GM12865 (cell line): ENCODE data around the gene PLEK.
"Not testable (repeated sequence)": the region's sequence is repeated elsewhere in the genome, so short reads cannot be mapped to it uniquely, and the experiment has no call there.

Experiments used
- DNase-seq: peaks from one replicate; pipeline ENCODE4 v3.0.0; 2010; ENCODE audit warnings: low read depth
- H3K4me3 ChIP-seq: 2 replicates; pipeline ENCODE4 v1.5.1; 2011; ENCODE audit warnings: mild to moderate bottlenecking, low read depth, low read length, control low read depth
- TF ChIP-seq, protein P1 (sequence below): IDR thresholded peaks from 2 replicates; pipeline ENCODE4 v1.5.1; 2011; ENCODE audit warnings: low read length, control low read depth, low read depth, inconsistent platforms; ENCODE audit not compliant: insufficient read depth; ENCODE audit errors: missing control alignments

PLEK gene

DNA sequence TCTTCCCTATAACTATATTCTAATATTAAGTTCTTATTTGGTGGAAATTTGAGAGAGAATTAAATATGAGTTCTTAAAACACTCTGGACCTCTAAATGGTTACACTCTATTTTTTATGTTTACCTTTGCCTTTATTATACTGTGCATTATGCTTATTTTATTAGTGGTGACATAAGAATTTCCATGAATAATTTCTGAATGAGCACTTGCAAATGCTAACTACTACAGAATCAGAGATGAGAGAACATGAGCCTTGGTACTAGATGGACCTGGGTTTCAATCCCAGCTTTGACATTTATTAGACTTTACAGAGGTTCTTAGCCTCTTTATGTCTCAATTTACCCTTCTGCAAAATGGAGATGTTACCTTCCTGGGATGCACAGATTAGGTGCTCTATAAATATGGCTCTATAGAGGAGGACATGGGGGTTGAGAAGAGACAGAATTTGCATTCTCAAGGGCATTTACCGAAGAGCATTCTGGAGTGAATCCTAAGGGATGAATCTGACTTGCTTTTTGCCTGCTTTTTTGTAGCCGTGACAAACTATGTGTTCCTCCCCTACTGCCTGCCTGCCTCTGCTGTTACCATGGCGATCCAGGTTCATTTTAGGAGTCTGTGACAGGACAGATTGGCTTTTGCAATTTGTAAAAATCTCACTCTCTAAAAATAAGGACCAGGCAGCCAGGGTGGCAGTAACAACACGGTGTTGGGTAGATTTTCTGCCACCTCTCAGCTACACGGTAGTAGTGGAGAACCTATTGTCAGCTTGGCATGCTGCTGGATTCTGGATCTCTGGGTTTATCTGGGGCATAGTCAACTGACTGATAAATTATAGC lies 24.6 kb upstream of the PLEK start:
- DNase-seq = no peak
- no peak overlapping the region for H3K4me3 ChIP-seq
- TF ChIP-seq, protein P1, sequence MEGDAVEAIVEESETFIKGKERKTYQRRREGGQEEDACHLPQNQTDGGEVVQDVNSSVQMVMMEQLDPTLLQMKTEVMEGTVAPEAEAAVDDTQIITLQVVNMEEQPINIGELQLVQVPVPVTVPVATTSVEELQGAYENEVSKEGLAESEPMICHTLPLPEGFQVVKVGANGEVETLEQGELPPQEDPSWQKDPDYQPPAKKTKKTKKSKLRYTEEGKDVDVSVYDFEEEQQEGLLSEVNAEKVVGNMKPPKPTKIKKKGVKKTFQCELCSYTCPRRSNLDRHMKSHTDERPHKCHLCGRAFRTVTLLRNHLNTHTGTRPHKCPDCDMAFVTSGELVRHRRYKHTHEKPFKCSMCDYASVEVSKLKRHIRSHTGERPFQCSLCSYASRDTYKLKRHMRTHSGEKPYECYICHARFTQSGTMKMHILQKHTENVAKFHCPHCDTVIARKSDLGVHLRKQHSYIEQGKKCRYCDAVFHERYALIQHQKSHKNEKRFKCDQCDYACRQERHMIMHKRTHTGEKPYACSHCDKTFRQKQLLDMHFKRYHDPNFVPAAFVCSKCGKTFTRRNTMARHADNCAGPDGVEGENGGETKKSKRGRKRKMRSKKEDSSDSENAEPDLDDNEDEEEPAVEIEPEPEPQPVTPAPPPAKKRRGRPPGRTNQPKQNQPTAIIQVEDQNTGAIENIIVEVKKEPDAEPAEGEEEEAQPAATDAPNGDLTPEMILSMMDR = no peak

DNA sequence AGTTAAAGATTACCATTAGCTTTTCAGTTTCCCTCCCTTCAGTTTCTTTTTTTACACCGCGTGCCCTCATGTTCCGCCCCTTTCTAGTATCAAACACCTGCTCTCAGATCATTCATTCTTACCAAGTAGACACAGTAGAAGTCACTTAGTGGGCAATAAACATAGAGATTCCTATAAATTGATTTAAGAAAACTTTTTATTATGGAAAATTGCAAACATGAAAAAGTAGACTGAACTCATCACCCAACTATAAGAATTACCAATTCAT lies 24.1 kb upstream of the PLEK start:
- DNase-seq = no peak
- no peak overlapping the region for H3K4me3 ChIP-seq
- TF ChIP-seq, protein P1 = no peak

DNA sequence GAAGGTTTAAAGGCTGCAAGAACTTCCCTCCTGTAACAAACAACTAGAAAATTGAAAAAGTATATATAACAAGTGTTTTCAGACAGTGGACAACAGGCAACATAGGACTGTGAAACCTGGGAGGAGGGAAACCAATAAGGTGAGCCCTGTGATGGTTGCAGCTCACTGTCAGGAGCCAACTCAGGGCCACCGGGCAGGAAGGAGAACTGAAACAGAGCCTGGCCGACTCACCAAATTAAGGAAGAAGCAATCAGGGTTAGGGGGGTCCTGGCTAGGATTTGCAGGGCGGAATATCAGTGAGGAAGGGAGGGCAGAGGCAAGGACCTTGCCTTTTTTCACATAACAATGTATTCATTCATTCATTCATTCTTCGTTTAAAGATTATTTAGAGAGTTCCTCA lies 23.5 kb upstream of the PLEK start:
- DNase-seq = no peak

DNA sequence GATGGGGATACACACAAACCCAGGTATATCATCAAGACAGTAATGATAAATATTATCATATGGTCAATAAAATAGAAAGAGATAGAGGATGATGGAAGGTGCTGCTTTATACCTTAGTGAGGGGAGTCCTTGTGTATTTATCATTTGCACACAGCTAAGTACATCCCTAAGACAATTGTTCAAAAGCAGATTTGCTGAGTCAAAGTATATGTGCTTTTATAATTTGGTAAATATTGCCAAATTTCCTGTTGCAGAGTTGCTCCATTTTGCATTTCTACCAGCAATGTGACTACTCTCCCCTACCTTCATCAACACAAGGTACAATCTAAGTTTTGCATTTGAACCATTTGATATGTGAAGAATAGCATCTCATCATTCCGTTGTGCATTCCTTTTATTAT lies 22.6 kb upstream of the PLEK start:
- TF ChIP-seq, protein P1 = no peak
- H3K4me3 ChIP-seq = no peak overlapping the region
- DNase-seq = no peak

More for the DNA sequence above, 23.5 kb upstream of the PLEK start:
- TF ChIP-seq, protein P1 = no peak
- H3K4me3 ChIP-seq = no peak overlapping the region

DNA sequence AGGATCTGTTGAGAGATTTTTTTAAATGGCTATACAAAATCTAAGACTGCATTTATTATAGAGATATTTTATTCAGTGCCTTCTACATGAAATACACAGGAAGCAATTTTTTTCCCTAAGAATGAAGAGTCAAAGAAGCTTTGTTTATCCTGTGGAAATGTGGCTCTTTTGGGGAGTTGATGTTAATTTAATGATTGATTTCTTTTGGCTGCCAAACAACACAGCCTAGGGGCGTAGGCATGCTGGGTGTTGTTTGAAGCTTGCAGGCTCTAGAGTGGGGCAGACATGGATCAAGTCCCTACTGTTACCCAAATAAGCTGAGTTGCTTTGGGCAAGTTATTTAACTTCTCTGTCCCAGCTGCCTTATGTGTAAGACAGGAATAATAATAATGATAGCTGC lies 21.1 kb upstream of the PLEK start:
- no peak overlapping the region for H3K4me3 ChIP-seq
- TF ChIP-seq, protein P1 = no peak
- DNase-seq = no peak

DNA sequence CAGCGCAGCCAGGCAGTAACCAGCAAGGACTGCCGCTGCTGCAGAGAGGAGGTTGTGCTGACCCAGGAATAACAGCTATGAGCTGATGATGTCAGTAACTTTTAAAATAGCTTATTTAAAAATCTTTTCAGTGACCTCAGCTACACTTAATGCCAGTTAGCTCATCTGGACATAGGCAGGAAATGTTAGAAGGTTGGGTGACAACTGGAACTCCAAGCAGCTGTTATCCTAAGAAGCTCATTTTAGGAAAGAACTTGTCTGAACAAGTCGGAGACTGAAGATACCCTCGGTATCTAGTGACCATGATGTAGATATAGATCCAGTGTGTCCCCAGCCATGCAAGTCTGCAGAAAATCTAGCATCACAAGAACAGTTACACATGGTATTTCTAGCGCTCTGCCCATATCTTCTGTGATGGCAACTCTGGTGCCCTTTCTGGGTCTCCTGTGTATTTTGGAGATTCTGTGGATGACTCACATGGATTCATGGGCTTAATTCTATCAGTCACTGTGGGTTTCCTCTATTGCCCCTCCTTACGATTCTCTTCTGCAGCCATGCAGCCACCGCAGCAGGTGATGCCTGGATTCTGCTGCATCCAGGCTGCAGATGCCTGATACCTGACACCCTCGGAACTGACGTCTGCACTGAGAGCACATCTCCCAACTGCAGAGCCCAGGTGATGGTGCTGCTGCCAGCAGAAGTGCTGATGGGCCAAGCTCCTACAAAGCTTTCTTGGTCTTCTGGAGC lies 19.8 kb upstream of the PLEK start:
- H3K4me3 ChIP-seq = no peak overlapping the region
- DNase-seq = no peak
- TF ChIP-seq, protein P1 = no peak

DNA sequence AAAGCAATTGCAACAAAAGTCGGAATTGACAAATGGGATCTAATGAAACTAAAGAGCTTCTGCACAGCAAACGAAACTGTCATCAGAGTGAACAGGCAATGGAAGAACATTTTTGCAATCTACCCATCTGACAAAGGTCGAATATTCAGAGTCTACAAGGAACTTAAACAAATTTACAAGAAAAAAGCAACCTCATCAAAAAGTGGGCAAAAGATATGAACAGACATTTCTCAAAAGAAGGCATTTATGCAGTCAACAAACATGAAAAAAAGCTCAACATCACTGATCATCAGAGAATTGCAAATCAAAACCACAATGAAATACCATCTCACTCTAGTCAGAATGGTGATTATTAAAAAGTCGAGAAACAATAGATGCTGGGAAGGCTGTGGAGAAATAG lies 16.0 kb upstream of the PLEK start:
- not testable (repeated sequence) for DNase-seq, H3K4me3 ChIP-seq
